ENCODE measurements around the gene MEF2A. TPM values are rescaled to one million over a fixed set of nuclear protein-coding genes. Genes with fewer than 3 reads are reported as not detected.

MEF2A gene
- total and polyA plus RNA-seq, 9 of the 15 experiments (the other 6 are each of a cell fraction or from before 2014, with no cell fraction given) = 1.6 to 18.7 (median 8.7) TPM

DNA sequence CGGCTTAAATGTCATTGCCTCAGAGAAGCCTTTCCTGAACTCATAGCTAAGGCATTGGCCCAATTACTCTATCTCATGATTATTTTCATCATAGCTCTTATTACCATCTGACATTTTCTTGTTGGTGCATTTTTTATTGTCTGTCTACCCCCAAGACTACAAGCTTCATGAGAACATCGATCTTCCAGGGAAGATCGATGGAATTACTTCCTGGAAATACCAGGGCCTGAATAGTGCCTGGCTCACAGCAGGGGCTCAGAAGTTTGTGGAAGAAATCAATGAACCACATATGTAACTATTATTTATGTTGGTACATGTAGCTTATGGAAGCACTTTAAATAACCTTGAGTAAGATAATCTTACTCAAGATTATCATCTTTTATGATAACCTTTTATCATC, 7.7 kb upstream of the MEF2A start (continued):
- TF ChIP-seq, protein P1, sequence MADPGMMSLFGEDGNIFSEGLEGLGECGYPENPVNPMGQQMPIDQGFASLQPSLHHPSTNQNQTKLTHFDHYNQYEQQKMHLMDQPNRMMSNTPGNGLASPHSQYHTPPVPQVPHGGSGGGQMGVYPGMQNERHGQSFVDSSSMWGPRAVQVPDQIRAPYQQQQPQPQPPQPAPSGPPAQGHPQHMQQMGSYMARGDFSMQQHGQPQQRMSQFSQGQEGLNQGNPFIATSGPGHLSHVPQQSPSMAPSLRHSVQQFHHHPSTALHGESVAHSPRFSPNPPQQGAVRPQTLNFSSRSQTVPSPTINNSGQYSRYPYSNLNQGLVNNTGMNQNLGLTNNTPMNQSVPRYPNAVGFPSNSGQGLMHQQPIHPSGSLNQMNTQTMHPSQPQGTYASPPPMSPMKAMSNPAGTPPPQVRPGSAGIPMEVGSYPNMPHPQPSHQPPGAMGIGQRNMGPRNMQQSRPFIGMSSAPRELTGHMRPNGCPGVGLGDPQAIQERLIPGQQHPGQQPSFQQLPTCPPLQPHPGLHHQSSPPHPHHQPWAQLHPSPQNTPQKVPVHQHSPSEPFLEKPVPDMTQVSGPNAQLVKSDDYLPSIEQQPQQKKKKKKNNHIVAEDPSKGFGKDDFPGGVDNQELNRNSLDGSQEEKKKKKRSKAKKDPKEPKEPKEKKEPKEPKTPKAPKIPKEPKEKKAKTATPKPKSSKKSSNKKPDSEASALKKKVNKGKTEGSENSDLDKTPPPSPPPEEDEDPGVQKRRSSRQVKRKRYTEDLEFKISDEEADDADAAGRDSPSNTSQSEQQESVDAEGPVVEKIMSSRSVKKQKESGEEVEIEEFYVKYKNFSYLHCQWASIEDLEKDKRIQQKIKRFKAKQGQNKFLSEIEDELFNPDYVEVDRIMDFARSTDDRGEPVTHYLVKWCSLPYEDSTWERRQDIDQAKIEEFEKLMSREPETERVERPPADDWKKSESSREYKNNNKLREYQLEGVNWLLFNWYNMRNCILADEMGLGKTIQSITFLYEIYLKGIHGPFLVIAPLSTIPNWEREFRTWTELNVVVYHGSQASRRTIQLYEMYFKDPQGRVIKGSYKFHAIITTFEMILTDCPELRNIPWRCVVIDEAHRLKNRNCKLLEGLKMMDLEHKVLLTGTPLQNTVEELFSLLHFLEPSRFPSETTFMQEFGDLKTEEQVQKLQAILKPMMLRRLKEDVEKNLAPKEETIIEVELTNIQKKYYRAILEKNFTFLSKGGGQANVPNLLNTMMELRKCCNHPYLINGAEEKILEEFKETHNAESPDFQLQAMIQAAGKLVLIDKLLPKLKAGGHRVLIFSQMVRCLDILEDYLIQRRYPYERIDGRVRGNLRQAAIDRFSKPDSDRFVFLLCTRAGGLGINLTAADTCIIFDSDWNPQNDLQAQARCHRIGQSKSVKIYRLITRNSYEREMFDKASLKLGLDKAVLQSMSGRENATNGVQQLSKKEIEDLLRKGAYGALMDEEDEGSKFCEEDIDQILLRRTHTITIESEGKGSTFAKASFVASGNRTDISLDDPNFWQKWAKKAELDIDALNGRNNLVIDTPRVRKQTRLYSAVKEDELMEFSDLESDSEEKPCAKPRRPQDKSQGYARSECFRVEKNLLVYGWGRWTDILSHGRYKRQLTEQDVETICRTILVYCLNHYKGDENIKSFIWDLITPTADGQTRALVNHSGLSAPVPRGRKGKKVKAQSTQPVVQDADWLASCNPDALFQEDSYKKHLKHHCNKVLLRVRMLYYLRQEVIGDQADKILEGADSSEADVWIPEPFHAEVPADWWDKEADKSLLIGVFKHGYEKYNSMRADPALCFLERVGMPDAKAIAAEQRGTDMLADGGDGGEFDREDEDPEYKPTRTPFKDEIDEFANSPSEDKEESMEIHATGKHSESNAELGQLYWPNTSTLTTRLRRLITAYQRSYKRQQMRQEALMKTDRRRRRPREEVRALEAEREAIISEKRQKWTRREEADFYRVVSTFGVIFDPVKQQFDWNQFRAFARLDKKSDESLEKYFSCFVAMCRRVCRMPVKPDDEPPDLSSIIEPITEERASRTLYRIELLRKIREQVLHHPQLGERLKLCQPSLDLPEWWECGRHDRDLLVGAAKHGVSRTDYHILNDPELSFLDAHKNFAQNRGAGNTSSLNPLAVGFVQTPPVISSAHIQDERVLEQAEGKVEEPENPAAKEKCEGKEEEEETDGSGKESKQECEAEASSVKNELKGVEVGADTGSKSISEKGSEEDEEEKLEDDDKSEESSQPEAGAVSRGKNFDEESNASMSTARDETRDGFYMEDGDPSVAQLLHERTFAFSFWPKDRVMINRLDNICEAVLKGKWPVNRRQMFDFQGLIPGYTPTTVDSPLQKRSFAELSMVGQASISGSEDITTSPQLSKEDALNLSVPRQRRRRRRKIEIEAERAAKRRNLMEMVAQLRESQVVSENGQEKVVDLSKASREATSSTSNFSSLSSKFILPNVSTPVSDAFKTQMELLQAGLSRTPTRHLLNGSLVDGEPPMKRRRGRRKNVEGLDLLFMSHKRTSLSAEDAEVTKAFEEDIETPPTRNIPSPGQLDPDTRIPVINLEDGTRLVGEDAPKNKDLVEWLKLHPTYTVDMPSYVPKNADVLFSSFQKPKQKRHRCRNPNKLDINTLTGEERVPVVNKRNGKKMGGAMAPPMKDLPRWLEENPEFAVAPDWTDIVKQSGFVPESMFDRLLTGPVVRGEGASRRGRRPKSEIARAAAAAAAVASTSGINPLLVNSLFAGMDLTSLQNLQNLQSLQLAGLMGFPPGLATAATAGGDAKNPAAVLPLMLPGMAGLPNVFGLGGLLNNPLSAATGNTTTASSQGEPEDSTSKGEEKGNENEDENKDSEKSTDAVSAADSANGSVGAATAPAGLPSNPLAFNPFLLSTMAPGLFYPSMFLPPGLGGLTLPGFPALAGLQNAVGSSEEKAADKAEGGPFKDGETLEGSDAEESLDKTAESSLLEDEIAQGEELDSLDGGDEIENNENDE (IDR thresholded peaks at IDR 0.05; ENCODE audit: low read depth, low read length) = no peak
- TF ChIP-seq ZNF75A (CRISPR knock-in tag; IDR thresholded peaks at IDR 0.05) (no peak), CREBBP (IDR thresholded peaks at IDR 0.05; ENCODE audit: low read depth, low read length) (no peak), FIP1L1 (IDR thresholded peaks at IDR 0.05; ENCODE audit: low read depth, low read length, poor library complexity, severe bottlenecking) (no peak), TOE1 (IDR thresholded peaks at IDR 0.05; ENCODE audit: borderline replicate concordance) (no peak), TOE1 (CRISPR knock-in tag; IDR thresholded peaks at IDR 0.05; ENCODE audit: borderline replicate concordance, low read depth) (no peak)
- TF ChIP-seq, protein P2, sequence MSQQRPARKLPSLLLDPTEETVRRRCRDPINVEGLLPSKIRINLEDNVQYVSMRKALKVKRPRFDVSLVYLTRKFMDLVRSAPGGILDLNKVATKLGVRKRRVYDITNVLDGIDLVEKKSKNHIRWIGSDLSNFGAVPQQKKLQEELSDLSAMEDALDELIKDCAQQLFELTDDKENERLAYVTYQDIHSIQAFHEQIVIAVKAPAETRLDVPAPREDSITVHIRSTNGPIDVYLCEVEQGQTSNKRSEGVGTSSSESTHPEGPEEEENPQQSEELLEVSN (IDR thresholded peaks at IDR 0.05; ENCODE audit: borderline replicate concordance in 1 of 2, extremely low read depth in 1 of 2, insufficient read depth in 1 of 2, insufficient read length in 1 of 2, low read depth in 1 of 2, low read length in 1 of 2, poor library complexity in 1 of 2, severe bottlenecking in 1 of 2) = no peak

Data from K562 (cell line).